ENCODE measurements around the gene THSD4. TPM values are rescaled to one million over a fixed set of nuclear protein-coding genes. Genes with fewer than 3 reads are reported as not detected.
A peak's percentile ranks its signal among the peaks of the same experiment; 100 is the strongest.

Gene THSD4
- total RNA-seq, 2 experiments from 2014 or later: not detected

GRCh38 chr15:71650603-71651002 is 535.3 kb downstream of the THSD4 start:
- CTCF ChIA-PET: interaction anchor here (1.3 kb wide), 1 partner anchor 201 kb away, joined by 3 read pairs; no protein-coding TSS in a partner anchor
- intact Hi-C loops (cut with micrococcal nuclease): no loop called here
- Mint-ChIP-seq H3K4me3 (no peak overlapping the region), H3K27ac (no peak overlapping the region), H3K4me1 (ENCODE audit: low read depth) (no peaks in the 10 kb centered on the region), H3K36me3 (ENCODE audit: low read depth) (no peaks in the 10 kb centered on the region), H3K9me3 (no peaks in the 10 kb centered on the region), H3K27me3 (peaks cover 3% of the 10 kb centered on the region)
- no peak for TF ChIP-seq CTCF (IDR thresholded peaks at IDR 0.05)
- POLR2A ChIA-PET: no interaction called here
- DNase-seq (no peak), ATAC-seq (no peak)

- Mint-ChIP-seq H3K27ac (no peak overlapping the region), H3K9me3 (no peaks in the 10 kb centered on the region), H3K4me3 (no peak overlapping the region), H3K27me3 (peaks cover 3% of the 10 kb centered on the region), H3K36me3 (ENCODE audit: low read depth) (no peaks in the 10 kb centered on the region), H3K4me1 (ENCODE audit: low read depth) (no peaks in the 10 kb centered on the region)
- peak; percentile 17 for DNase-seq
- POLR2A ChIA-PET: no interaction called here
- intact Hi-C loops (cut with micrococcal nuclease): no loop called here
- no peak for ATAC-seq
- TF ChIP-seq CTCF (IDR thresholded peaks at IDR 0.05): no peak
- CTCF ChIA-PET: interaction anchor here (0.9 to 1.3 kb wide), 2 partner anchors 76 to 202 kb away, joined by 3 to 4 read pairs; no protein-coding TSS in a partner anchor
Measured at GRCh38 chr15:71651750-71652186, 536.5 kb downstream of the THSD4 start.

GRCh38 chr15:71654042-71654719 is 538.9 kb downstream of the THSD4 start:
- TF ChIP-seq CTCF (IDR thresholded peaks at IDR 0.05): no peak
- Mint-ChIP-seq H3K27ac (no peak overlapping the region), H3K4me3 (no peak overlapping the region), H3K36me3 (ENCODE audit: low read depth) (no peaks in the 10 kb centered on the region), H3K9me3 (no peaks in the 10 kb centered on the region), H3K27me3 (no peaks in the 10 kb centered on the region), H3K4me1 (ENCODE audit: low read depth) (no peaks in the 10 kb centered on the region)
- ChIA-PET POLR2A (no interaction called here), CTCF (interaction anchor here (1.1 kb wide), 1 partner anchor 268 kb away, joined by 4 read pairs; no protein-coding TSS in a partner anchor)
- no peak for ATAC-seq
- DNase-seq: no peak
- intact Hi-C loops (cut with micrococcal nuclease): no loop called here

- TF ChIP-seq CTCF (IDR thresholded peaks at IDR 0.05): no peak
- H3K36me3 Mint-ChIP-seq (ENCODE audit: low read depth): no peaks in the 10 kb centered on the region
- POLR2A ChIA-PET: no interaction called here
- H3K9me3 Mint-ChIP-seq: no peaks in the 10 kb centered on the region
- H3K4me1 Mint-ChIP-seq (ENCODE audit: low read depth): no peaks in the 10 kb centered on the region
- no peak for ATAC-seq
- intact Hi-C loops (cut with micrococcal nuclease): no loop called here
- no peaks in the 10 kb centered on the region for H3K27me3 Mint-ChIP-seq
- CTCF ChIA-PET: interaction anchor here (1.1 kb wide), 1 partner anchor 268 kb away, joined by 4 read pairs; no protein-coding TSS in a partner anchor
- H3K27ac Mint-ChIP-seq: no peak overlapping the region
- no peak overlapping the region for H3K4me3 Mint-ChIP-seq
- DNase-seq: no peak
Measured at GRCh38 chr15:71654720-71655174, 539.5 kb downstream of the THSD4 start.

- intact Hi-C loops (cut with micrococcal nuclease): no loop called here
- Mint-ChIP-seq H3K4me1 (ENCODE audit: low read depth) (no peaks in the 10 kb centered on the region), H3K27me3 (no peaks in the 10 kb centered on the region), H3K27ac (no peak overlapping the region), H3K36me3 (ENCODE audit: low read depth) (no peaks in the 10 kb centered on the region), H3K9me3 (no peaks in the 10 kb centered on the region), H3K4me3 (no peak overlapping the region)
- DNase-seq (no peak), ATAC-seq (no peak)
- ChIA-PET POLR2A (no interaction called here), CTCF (no interaction called here)
- no peak for TF ChIP-seq CTCF (IDR thresholded peaks at IDR 0.05)
Measured at GRCh38 chr15:71656425-71656824, 541.2 kb downstream of the THSD4 start.

Data from activated CD8-positive, alpha-beta T cell treated with anti-CD3 and anti-CD28 coated beads for 36 hours (primary cell).